Mesenchymal stem cell (in vitro differentiated cells and primary cell): ENCODE measurements around the gene CLIC1.

Source experiments
- DNase-seq: peaks from one replicate; pipeline ENCODE4 v3.0.0-alpha.2; 2013
- H2AFZ ChIP-seq: one replicate; pipeline ENCODE4 v1.6.1; 2013; ENCODE audit warnings: low read depth, mild to moderate bottlenecking, control low read depth, inconsistent platforms, low read length, moderate library complexity
- H2AK5ac ChIP-seq: 2 replicates; pipeline ENCODE4 v1.6.1; 2013; ENCODE audit warnings: low read length, moderate library complexity, mild to moderate bottlenecking, inconsistent platforms; ENCODE audit not compliant: severe bottlenecking
- H2BK120ac ChIP-seq: one replicate; pipeline ENCODE4 v1.6.1; 2013; ENCODE audit warnings: low read depth, mild to moderate bottlenecking, inconsistent platforms, low read length, moderate library complexity
- H2BK12ac ChIP-seq, 2 experiments: one replicate each; pipeline ENCODE4 v1.6.1; 2013; ENCODE audit warnings: inconsistent platforms in 2 of 2, low read length in 2 of 2, mild to moderate bottlenecking in 2 of 2, moderate library complexity in 2 of 2, control low read depth in 1 of 2
- H2BK15ac ChIP-seq: one replicate; pipeline ENCODE4 v1.6.1; 2013; ENCODE audit warnings: mild to moderate bottlenecking, low read depth, inconsistent platforms; ENCODE audit not compliant: poor library complexity, severe bottlenecking
- H2BK5ac ChIP-seq: 2 replicates; pipeline ENCODE4 v1.6.1; 2013; ENCODE audit warnings: low read depth, mild to moderate bottlenecking, low read length, control low read depth, inconsistent platforms; ENCODE audit not compliant: poor library complexity, severe bottlenecking
- H3K14ac ChIP-seq, 2 experiments: one replicate each; pipeline ENCODE4 v1.6.1; 2013; ENCODE audit warnings: inconsistent platforms in 2 of 2, low read length in 2 of 2, control low read depth in 1 of 2, mild to moderate bottlenecking in 1 of 2, moderate library complexity in 1 of 2
- H3K18ac ChIP-seq, 2 experiments: one replicate each; pipeline ENCODE4 v1.6.1; 2013; ENCODE audit warnings: inconsistent platforms in 2 of 2, low read length in 2 of 2, control low read depth in 1 of 2, low read depth in 1 of 2, mild to moderate bottlenecking in 1 of 2
- H3K23ac ChIP-seq, 2 experiments: one replicate each; pipeline ENCODE4 v1.6.1; 2013; ENCODE audit warnings: inconsistent platforms in 2 of 2, low read length in 2 of 2, mild to moderate bottlenecking in 2 of 2, moderate library complexity in 2 of 2, control low read depth in 1 of 2
- H3K27ac ChIP-seq: 2 replicates; pipeline ENCODE4 v1.5.1; 2013; ENCODE audit warnings: mild to moderate bottlenecking, moderate library complexity, low read length, control low read depth, inconsistent platforms; ENCODE audit not compliant: poor library complexity, severe bottlenecking
- H3K27me3 ChIP-seq, 2 experiments: 2 replicates each; pipeline versions ENCODE4 v1.6.1 to v1.7.0; 2013; ENCODE audit warnings: low read length in 2 of 2, mild to moderate bottlenecking in 2 of 2, moderate library complexity in 2 of 2, control low read depth in 1 of 2, inconsistent platforms in 1 of 2; ENCODE audit not compliant: control insufficient read depth in 1 of 2, insufficient read depth in 1 of 2
- H3K36me3 ChIP-seq, 2 experiments: 2 replicates each; pipeline versions ENCODE4 v1.6.1 to v1.7.0; 2013; ENCODE audit warnings: low read length in 2 of 2, control low read depth in 1 of 2, inconsistent platforms in 1 of 2, low read depth in 1 of 2, mild to moderate bottlenecking in 1 of 2; ENCODE audit not compliant: insufficient read depth in 2 of 2, control insufficient read depth in 1 of 2
- H3K4ac ChIP-seq, 2 experiments: one replicate each; pipeline ENCODE4 v1.6.1; 2013; ENCODE audit warnings: inconsistent platforms in 2 of 2, low read length in 2 of 2, mild to moderate bottlenecking in 2 of 2, moderate library complexity in 2 of 2, control low read depth in 1 of 2, low read depth in 1 of 2
- H3K4me1 ChIP-seq: 2 replicates; pipeline ENCODE4 v1.6.1; 2013; ENCODE audit warnings: low read depth, low read length, control low read depth; ENCODE audit not compliant: control insufficient read depth, insufficient read depth
- H3K4me2 ChIP-seq: 2 replicates; pipeline ENCODE4 v1.6.1; 2013; ENCODE audit warnings: low read length, mild to moderate bottlenecking, inconsistent platforms; ENCODE audit not compliant: poor library complexity, severe bottlenecking
- H3K4me3 ChIP-seq, 2 experiments: 2 replicates each; pipeline versions ENCODE4 v1.5.1 to v1.7.0; 2013; ENCODE audit warnings: low read length in 2 of 2, mild to moderate bottlenecking in 2 of 2, control low read depth in 1 of 2, low read depth in 1 of 2; ENCODE audit not compliant: insufficient read depth in 1 of 2
- H3K79me1 ChIP-seq: replicated peaks from 2 replicates; pipeline ENCODE4 v1.6.1; 2013; ENCODE audit warnings: mild to moderate bottlenecking, control low read depth, low read length, inconsistent platforms; ENCODE audit not compliant: poor library complexity, severe bottlenecking
- H3K9ac ChIP-seq: 2 replicates; pipeline ENCODE4 v1.7.0; 2013; ENCODE audit warnings: mild to moderate bottlenecking, low read length, moderate library complexity
- H3K9me3 ChIP-seq: 2 replicates; pipeline ENCODE4 v1.7.0; 2013; ENCODE audit warnings: mild to moderate bottlenecking, low read length; ENCODE audit not compliant: control insufficient read depth
- H4K8ac ChIP-seq: one replicate; pipeline ENCODE4 v1.6.1; 2013; ENCODE audit warnings: inconsistent platforms, mild to moderate bottlenecking, low read length, moderate library complexity
- H4K91ac ChIP-seq: one replicate; pipeline ENCODE4 v1.6.1; 2013; ENCODE audit warnings: mild to moderate bottlenecking, low read length, inconsistent platforms
- WGBS: methylation state at CpG from one replicate; pipeline ENCODE4 v1.1.7; 2013; ENCODE audit warnings: mixed read lengths; 5-methylcytosine and 5-hydroxymethylcytosine counted together

The CLIC1 gene

DNA sequence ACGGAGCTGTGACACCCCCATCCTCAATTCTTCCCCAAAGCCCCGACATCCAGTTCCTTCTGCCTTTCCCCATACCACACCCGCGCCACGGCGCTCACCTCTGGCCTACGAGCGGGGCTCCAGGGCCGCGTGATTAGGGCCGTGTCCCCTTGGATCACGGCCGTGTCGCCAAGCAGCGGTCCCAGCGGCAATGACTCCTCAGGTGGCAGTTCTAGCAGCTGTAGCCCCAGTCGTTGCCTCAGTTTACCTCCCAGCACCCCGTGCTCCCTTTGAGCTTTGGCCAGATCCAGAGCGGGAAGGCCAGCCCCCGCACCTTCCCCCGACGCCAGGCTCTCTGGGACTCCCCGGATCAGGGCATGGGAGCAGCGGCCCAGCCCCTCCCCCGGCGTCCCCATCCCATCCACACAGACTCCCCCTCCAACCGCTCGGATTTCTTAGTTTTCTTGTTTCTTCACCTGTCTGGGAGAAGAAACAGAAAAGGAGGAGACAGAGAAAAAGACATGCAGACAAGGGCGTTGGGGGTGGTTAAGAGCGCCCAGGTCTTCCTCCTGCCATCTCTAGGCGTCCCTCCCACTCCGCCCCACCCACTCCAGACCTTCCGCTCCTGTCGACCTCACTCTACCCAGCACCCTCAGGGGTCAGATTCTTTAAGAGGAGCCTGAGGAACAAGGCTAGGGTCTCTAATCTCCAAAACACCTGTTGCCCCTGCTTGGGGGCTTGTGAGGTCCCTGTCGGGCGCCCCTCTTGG, 7.4 kb downstream of the CLIC1 start, which contains the start of gene DDAH2:
DDAH2 (minus strand) TSS at position 533 of the 748 bp plus-strand sequence; CDS start at position 395, 138 bp downstream.
- H3K9me3 ChIP-seq: no peaks in the 10 kb centered on the region
- peak within 1 kb of the TSS in 1 of 2 experiments; percentile 55 for H2BK12ac ChIP-seq
- H3K27me3 ChIP-seq: no peaks in the 10 kb centered on the region
- H3K18ac ChIP-seq: peak within 1 kb of the TSS; percentile 85 to 89
- peak within 1 kb of the TSS in 1 of 2 experiments; percentile 56 for H3K14ac ChIP-seq
- peak within 1 kb of the TSS; percentile 82 for H3K4me2 ChIP-seq
- H3K4me1 ChIP-seq: peaks cover 18% of the 10 kb centered on the region
- H3K9ac ChIP-seq: peak within 1 kb of the TSS; percentile 98
- peak within 1 kb of the TSS; percentile 96 for H4K8ac ChIP-seq
- H3K4ac ChIP-seq: peak within 1 kb of the TSS; percentile 66 to 80
- 54% methylated on average over 31 of the region's 36 CpGs for WGBS
- peak within 1 kb of the TSS; percentile 74 to 93 for H3K4me3 ChIP-seq
- peaks cover 19% of the 10 kb centered on the region for H3K79me1 ChIP-seq
- H2AK5ac ChIP-seq: no peak within 1 kb of the TSS
- no peak within 1 kb of the TSS for H2AFZ ChIP-seq
- H2BK5ac ChIP-seq: peak within 1 kb of the TSS; percentile 15
- H2BK120ac ChIP-seq: peak within 1 kb of the TSS; percentile 82
- H3K36me3 ChIP-seq: peaks cover 61 to 64% of the 10 kb centered on the region in 2 experiments
- peak within 1 kb of the TSS; percentile 87 for H2BK15ac ChIP-seq
- peak within 1 kb of the TSS; percentile 89 for H4K91ac ChIP-seq
- H3K23ac ChIP-seq: no peak within 1 kb of the TSS
- DNase-seq: no peak
- peak within 1 kb of the TSS; percentile 67 for H3K27ac ChIP-seq

DNA sequence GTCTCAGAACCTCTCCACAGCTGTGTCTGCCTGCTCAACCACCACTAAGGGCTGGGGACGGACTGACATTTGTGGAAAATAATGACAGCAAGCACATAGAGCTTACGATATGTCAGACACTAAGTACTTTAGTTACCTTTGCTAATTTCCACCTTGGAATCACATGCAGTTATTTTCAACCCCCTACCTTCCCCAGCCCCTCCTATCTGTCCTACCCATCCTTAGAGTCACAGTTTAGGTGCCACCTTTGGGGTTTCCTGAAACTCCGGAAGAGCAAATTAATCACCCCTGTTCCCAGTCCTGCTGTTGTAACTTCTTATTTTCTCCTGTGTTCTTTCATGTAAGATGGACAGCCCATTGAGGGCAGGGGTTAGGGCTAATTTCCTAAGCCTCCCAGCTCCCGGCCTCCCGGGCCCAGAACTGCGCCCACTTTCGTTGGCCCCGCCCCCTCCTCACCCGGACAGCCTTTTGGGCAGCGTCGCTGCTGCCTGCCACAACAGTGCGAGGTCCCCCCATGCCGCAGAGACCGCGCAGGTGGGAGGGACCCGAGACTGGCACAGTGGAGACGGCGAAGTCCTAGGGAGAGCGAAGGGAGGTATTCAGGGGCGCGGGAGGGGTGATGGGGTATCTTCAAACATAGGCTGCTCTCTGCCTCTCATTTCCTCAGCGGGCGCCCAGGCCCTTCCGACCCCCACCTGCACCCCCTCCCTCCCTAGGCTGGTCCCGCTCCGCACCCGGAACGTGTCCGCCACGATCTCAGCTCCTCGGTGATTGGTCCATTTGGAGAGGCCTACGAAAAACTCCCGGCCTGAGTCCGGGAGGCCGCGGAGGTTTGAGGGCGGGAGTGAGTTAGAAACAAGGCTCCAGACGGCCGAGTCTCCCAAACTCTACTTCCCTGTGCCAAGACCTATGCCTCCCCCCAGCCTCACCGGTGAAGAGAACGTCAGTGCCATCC, 8.3 kb downstream of the CLIC1 start:
- Histone ChIP-seq H4K8ac (no peak overlapping the region), H3K14ac (no peak overlapping the region), H3K18ac (no peak overlapping the region), H3K9me3 (no peaks in the 10 kb centered on the region), H2BK15ac (no peak overlapping the region), H3K36me3 (peaks cover 52 to 60% of the 10 kb centered on the region in 2 experiments), H3K9ac (peak overlapping the region; percentile 98), H4K91ac (no peak overlapping the region), H2BK12ac (no peak overlapping the region), H3K27ac (no peak overlapping the region), H3K4ac (no peak overlapping the region), H2BK5ac (no peak overlapping the region), H3K23ac (no peak overlapping the region), H2AFZ (no peak overlapping the region), H3K4me1 (peaks cover 13% of the 10 kb centered on the region), H2AK5ac (no peak overlapping the region), H3K79me1 (peaks cover 19% of the 10 kb centered on the region), H3K27me3 (no peaks in the 10 kb centered on the region), H3K4me2 (no peak overlapping the region), H2BK120ac (no peak overlapping the region), H3K4me3 (peak overlapping the region in 1 of 2 experiments; percentile 93)
- DNase-seq: no peak
- WGBS: 91% methylated on average over 37 of the region's 41 CpGs

DNA sequence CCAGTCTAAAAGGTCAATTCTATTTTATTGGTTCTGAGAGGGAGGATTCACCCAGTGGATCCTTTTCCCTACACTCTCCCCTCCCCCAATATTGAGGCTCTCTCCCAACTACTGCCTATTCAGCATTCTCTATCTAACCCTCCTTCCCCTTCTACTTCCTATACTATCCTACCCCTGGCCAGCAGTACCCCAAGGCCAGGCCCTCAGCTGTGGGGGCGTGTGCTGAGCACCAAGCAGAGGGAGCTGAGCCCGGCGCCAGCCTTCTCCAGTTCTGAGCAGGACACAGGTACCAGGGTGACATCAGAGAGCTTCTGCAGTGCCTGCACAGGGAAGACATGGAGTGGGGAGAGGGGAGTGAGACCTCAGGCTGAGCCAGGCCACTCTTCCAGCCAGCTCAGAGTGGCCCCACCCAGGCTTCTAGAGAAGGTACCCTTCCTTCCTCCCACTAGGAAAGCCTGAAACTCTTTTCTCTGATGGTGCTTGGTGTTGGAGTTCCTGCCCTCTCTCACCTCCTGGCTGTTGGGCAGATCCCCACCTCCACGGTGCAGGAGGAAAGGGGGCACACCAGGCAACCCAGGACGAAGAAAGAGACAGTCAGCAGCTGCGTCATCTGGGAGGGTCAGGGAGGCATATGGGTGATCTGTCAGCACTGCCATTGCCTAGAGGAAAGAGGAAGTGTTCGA, 9.2 kb downstream of the CLIC1 start:
- Histone ChIP-seq H3K4me3 (no peak overlapping the region), H3K4ac (no peak overlapping the region), H3K36me3 (peaks cover 44 to 54% of the 10 kb centered on the region in 2 experiments), H2AK5ac (no peak overlapping the region), H3K79me1 (peaks cover 19% of the 10 kb centered on the region), H3K4me2 (no peak overlapping the region), H3K27ac (no peak overlapping the region), H3K9me3 (no peaks in the 10 kb centered on the region), H2BK5ac (no peak overlapping the region), H4K8ac (no peak overlapping the region), H2BK12ac (no peak overlapping the region), H2AFZ (no peak overlapping the region), H3K23ac (peak overlapping the region in 1 of 2 experiments; percentile 49), H3K27me3 (no peaks in the 10 kb centered on the region), H4K91ac (no peak overlapping the region), H2BK120ac (no peak overlapping the region), H2BK15ac (no peak overlapping the region), H3K4me1 (peaks cover 13% of the 10 kb centered on the region), H3K18ac (no peak overlapping the region), H3K14ac (no peak overlapping the region), H3K9ac (peak overlapping the region; percentile 11)
- 96% methylated on average over 7 of the region's 7 CpGs for WGBS
- DNase-seq: no peak
